SK-N-SH treated with all-trans-retinoic acid at 6 μM for 48 hours (cell line): Measurements from ENCODE around the gene ACKR3.

Source experiments
- ATAC-seq: fragments of 200-7000 bp; cut with Tn5 transposase; 3 replicates; pipeline ENCODE4 v1.9.1; 2020; ENCODE audit warnings: mild to moderate bottlenecking, moderate library complexity
- ARNTL ChIP-seq: fragments of 450-650 bp; formaldehyde crosslinking; IDR thresholded peaks from 2 replicates; pipeline ENCODE4 v1.5.0; 2020; ENCODE audit warnings: low read depth, mild to moderate bottlenecking, moderate library complexity, borderline replicate concordance
- BACH2 ChIP-seq: fragments of 250-450 bp; sonication (Bioruptor Pico); IDR thresholded peaks from 2 replicates; pipeline ENCODE4 v1.9.0; 2021; ENCODE audit warnings: mild to moderate bottlenecking, borderline replicate concordance
- CSDC2 ChIP-seq: fragments of 250-450 bp; sonication (Bioruptor Pico); IDR thresholded peaks from 2 replicates; pipeline ENCODE4 v1.5.0; 2020; ENCODE audit warnings: mild to moderate bottlenecking, moderate library complexity
- CSRNP3 ChIP-seq: fragments of 250-450 bp; sonication (Bioruptor Pico); IDR thresholded peaks from 2 replicates; pipeline ENCODE4 v1.5.1; 2021; ENCODE audit warnings: mild to moderate bottlenecking, moderate library complexity
- ESRRG ChIP-seq: fragments of 250-450 bp; sonication (Bioruptor Pico); IDR thresholded peaks from 2 replicates; pipeline ENCODE4 v1.6.1; 2021; ENCODE audit warnings: mild to moderate bottlenecking
- GLIS3 ChIP-seq: fragments of 250-450 bp; sonication (Bioruptor Pico); IDR thresholded peaks from 2 replicates; pipeline ENCODE4 v1.5.0; 2020; ENCODE audit warnings: mild to moderate bottlenecking, moderate library complexity
- ISL1 ChIP-seq: fragments of 250-450 bp; sonication (Bioruptor Pico); IDR thresholded peaks from 2 replicates; pipeline ENCODE4 v2.1.2; 2022; ENCODE audit warnings: mild to moderate bottlenecking, moderate library complexity
- OSR1 ChIP-seq: fragments of 250-450 bp; sonication (Bioruptor Pico); IDR thresholded peaks from 2 replicates; pipeline ENCODE4 v1.8.0; 2022; ENCODE audit warnings: moderate library complexity, mild to moderate bottlenecking, inconsistent platforms
- POU6F1 ChIP-seq: fragments of 250-450 bp; sonication (Bioruptor Pico); IDR thresholded peaks from 2 replicates; pipeline ENCODE4 v1.8.0; 2021; ENCODE audit warnings: low read depth, mild to moderate bottlenecking, moderate library complexity, borderline replicate concordance
- PPARA ChIP-seq: fragments of 250-450 bp; sonication (Bioruptor Pico); IDR thresholded peaks from 2 replicates; pipeline ENCODE4 v1.5.0; 2020; ENCODE audit warnings: mild to moderate bottlenecking, borderline replicate concordance
- RARB ChIP-seq: fragments of 250-450 bp; sonication (Bioruptor Pico); IDR thresholded peaks from 2 replicates; pipeline ENCODE4 v1.8.0; 2021; ENCODE audit warnings: mild to moderate bottlenecking, moderate library complexity
- SNAI2 ChIP-seq: fragments of 250-450 bp; sonication (Bioruptor Pico); IDR thresholded peaks from 2 replicates; pipeline ENCODE4 v1.5.0; 2020; ENCODE audit warnings: mild to moderate bottlenecking, moderate library complexity
- TCF4 ChIP-seq: fragments of 250-450 bp; sonication (Bioruptor Pico); IDR thresholded peaks from 2 replicates; pipeline ENCODE4 v1.8.0; 2021; ENCODE audit warnings: mild to moderate bottlenecking, moderate library complexity, borderline replicate concordance
- TOX ChIP-seq: fragments of 250-450 bp; sonication (Bioruptor Pico); IDR thresholded peaks from 2 replicates; pipeline ENCODE4 v1.8.0; 2021; ENCODE audit warnings: mild to moderate bottlenecking, moderate library complexity, borderline replicate concordance
- TSHZ2 ChIP-seq: fragments of 250-450 bp; sonication (Bioruptor Pico); IDR thresholded peaks from 2 replicates; pipeline ENCODE4 v1.5.0; 2020; ENCODE audit warnings: mild to moderate bottlenecking, moderate library complexity
- ZC3H10 ChIP-seq: fragments of 250-450 bp; sonication (Bioruptor Pico); IDR thresholded peaks from 2 replicates; pipeline ENCODE4 v1.5.1; 2021; ENCODE audit warnings: mild to moderate bottlenecking, moderate library complexity
- ZFP3 ChIP-seq: fragments of 250-450 bp; sonication (Bioruptor Pico); IDR thresholded peaks from 2 replicates; pipeline ENCODE4 v1.5.0; 2020; ENCODE audit warnings: mild to moderate bottlenecking, moderate library complexity
- ZFP30 ChIP-seq: fragments of 450-650 bp; formaldehyde crosslinking; IDR thresholded peaks from 2 replicates; pipeline ENCODE4 v1.5.0; 2022; ENCODE audit warnings: mild to moderate bottlenecking, moderate library complexity
- ZNF565 ChIP-seq: fragments of 450-650 bp; formaldehyde crosslinking; conservative IDR thresholded peaks from 2 replicates; pipeline ENCODE4 v1.5.0; 2020; ENCODE audit warnings: low read depth, mild to moderate bottlenecking, moderate library complexity
- TF ChIP-seq, protein P1 (sequence below): fragments of 250-450 bp; sonication (Bioruptor Pico); IDR thresholded peaks from 2 replicates; pipeline ENCODE4 v1.5.1; 2020; ENCODE audit warnings: low read depth, mild to moderate bottlenecking, moderate library complexity
- TF ChIP-seq, protein P2 (sequence below): fragments of 250-450 bp; sonication (Bioruptor Pico); IDR thresholded peaks from 2 replicates; pipeline ENCODE4 v1.8.0; 2020; ENCODE audit warnings: mild to moderate bottlenecking, moderate library complexity, borderline replicate concordance

Gene ACKR3

GRCh38 chr2:236613612-236614011 is 44.0 kb downstream of the ACKR3 start:
- ATAC-seq: no peak
- TF ChIP-seq GLIS3 (CRISPR knock-in tag) (no peak), CSDC2 (CRISPR knock-in tag) (no peak), ZFP3 (CRISPR knock-in tag) (no peak), BACH2 (CRISPR knock-in tag) (no peak), RARB (CRISPR knock-in tag) (no peak), CSRNP3 (CRISPR knock-in tag) (no peak), SNAI2 (no peak), ESRRG (CRISPR knock-in tag) (no peak), POU6F1 (no peak), ZNF565 (no peak)
- TF ChIP-seq, all 23 proteins: peak for 0

DNA sequence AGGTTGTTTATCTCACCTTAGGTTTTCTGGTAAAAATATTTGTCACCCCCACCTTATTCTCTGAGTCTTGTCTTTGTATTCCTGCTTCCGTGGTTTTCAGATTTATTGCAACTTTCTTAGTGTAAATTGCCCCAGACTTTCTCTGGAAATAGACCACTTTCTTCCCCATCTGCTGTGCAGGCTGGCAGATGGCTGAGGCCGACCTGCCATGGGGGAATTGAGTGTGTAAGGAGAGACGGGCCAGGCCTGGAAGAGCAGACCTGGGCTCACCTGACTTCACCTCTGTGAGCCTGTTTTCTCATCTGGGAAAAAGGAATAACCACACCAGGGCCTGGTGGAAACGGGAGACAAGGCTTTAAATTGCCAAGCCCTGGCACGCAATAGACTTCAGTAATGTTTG is 44.9 kb downstream of the ACKR3 start:
- TF ChIP-seq ESRRG (CRISPR knock-in tag) (no peak), TOX (CRISPR knock-in tag) (no peak), POU6F1 (no peak), RARB (CRISPR knock-in tag) (no peak), GLIS3 (CRISPR knock-in tag) (no peak), TCF4 (CRISPR knock-in tag) (no peak), ZFP3 (CRISPR knock-in tag) (no peak), CSRNP3 (CRISPR knock-in tag) (no peak), ZC3H10 (CRISPR knock-in tag) (no peak), TSHZ2 (CRISPR knock-in tag) (no peak), PPARA (CRISPR knock-in tag) (no peak), ISL1 (CRISPR knock-in tag) (no peak), OSR1 (CRISPR knock-in tag) (no peak), ZFP30 (CRISPR knock-in tag) (no peak), SNAI2 (no peak), ARNTL (CRISPR knock-in tag) (no peak)
- TF ChIP-seq, protein P1, sequence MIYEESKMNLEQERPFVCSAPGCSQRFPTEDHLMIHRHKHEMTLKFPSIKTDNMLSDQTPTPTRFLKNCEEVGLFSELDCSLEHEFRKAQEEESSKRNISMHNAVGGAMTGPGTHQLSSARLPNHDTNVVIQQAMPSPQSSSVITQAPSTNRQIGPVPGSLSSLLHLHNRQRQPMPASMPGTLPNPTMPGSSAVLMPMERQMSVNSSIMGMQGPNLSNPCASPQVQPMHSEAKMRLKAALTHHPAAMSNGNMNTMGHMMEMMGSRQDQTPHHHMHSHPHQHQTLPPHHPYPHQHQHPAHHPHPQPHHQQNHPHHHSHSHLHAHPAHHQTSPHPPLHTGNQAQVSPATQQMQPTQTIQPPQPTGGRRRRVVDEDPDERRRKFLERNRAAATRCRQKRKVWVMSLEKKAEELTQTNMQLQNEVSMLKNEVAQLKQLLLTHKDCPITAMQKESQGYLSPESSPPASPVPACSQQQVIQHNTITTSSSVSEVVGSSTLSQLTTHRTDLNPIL (CRISPR knock-in tag): no peak
- TF ChIP-seq, protein P2, sequence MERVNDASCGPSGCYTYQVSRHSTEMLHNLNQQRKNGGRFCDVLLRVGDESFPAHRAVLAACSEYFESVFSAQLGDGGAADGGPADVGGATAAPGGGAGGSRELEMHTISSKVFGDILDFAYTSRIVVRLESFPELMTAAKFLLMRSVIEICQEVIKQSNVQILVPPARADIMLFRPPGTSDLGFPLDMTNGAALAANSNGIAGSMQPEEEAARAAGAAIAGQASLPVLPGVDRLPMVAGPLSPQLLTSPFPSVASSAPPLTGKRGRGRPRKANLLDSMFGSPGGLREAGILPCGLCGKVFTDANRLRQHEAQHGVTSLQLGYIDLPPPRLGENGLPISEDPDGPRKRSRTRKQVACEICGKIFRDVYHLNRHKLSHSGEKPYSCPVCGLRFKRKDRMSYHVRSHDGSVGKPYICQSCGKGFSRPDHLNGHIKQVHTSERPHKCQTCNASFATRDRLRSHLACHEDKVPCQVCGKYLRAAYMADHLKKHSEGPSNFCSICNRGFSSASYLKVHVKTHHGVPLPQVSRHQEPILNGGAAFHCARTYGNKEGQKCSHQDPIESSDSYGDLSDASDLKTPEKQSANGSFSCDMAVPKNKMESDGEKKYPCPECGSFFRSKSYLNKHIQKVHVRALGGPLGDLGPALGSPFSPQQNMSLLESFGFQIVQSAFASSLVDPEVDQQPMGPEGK (CRISPR knock-in tag): no peak
- TF ChIP-seq, all 23 proteins: peak for 0
- ATAC-seq: no peak
